DND-41 (cell line): ENCODE results near the gene IPO7.
"Not testable (repeated sequence)": the region's sequence is repeated elsewhere in the genome, so short reads cannot be mapped to it uniquely, and the experiment has no call there.

Experiments
- ATAC-seq: fragments of 200-7000 bp; cut with Tn5 transposase; 3 replicates; pipeline ENCODE4 v1.9.1; 2021; ENCODE audit warnings: low read depth; ENCODE audit not compliant: insufficient read depth
- DNase-seq: peaks from one replicate; pipeline ENCODE4 v3.0.0-alpha.2; 2020
- H2AFZ ChIP-seq: 2 replicates; pipeline ENCODE4 v1.6.0; 2012; ENCODE audit warnings: low read depth, low read length
- H3K27ac ChIP-seq: 2 replicates; pipeline ENCODE4 v1.5.1; 2012; ENCODE audit warnings: low read length, inconsistent platforms
- H3K27me3 ChIP-seq: fragments of 200-600 bp; sonication (generic); 2 replicates; pipeline ENCODE4 v1.6.0; 2012; ENCODE audit warnings: low read length, mild to moderate bottlenecking, inconsistent platforms; ENCODE audit not compliant: insufficient read depth, poor library complexity
- H3K36me3 ChIP-seq: 2 replicates; pipeline ENCODE4 v1.5.1; 2012; ENCODE audit warnings: low read length, inconsistent platforms; ENCODE audit not compliant: insufficient read depth
- H3K4me1 ChIP-seq: 2 replicates; pipeline ENCODE4 v1.5.1; 2012; ENCODE audit warnings: mild to moderate bottlenecking, low read length; ENCODE audit not compliant: insufficient read depth
- H3K4me2 ChIP-seq: 2 replicates; pipeline ENCODE4 v1.6.0; 2012; ENCODE audit warnings: mild to moderate bottlenecking, moderate library complexity, low read length, inconsistent platforms; ENCODE audit not compliant: insufficient read depth
- H3K4me3 ChIP-seq, 2 experiments: fragments of 200-600 bp in 1 of 2; shearing (Covaris generic) in 1 of 2; 2 replicates each; pipeline ENCODE4 v1.5.1; 2012 to 2016; ENCODE audit warnings: inconsistent platforms in 2 of 2, low read length in 2 of 2, mild to moderate bottlenecking in 2 of 2, low read depth in 1 of 2, moderate library complexity in 1 of 2
- H3K79me2 ChIP-seq: 2 replicates; pipeline ENCODE4 v1.6.0; 2012; ENCODE audit warnings: low read length, inconsistent platforms; ENCODE audit not compliant: insufficient read depth
- H3K9ac ChIP-seq: 2 replicates; pipeline ENCODE4 v1.6.0; 2012; ENCODE audit warnings: low read depth, mild to moderate bottlenecking, inconsistent platforms, low read length, moderate library complexity
- H3K9me3 ChIP-seq: 2 replicates; pipeline ENCODE4 v1.5.1; 2012; ENCODE audit warnings: low read length, moderate library complexity, mild to moderate bottlenecking, inconsistent platforms; ENCODE audit not compliant: insufficient read depth, severe bottlenecking
- H4K20me1 ChIP-seq: 2 replicates; pipeline ENCODE4 v1.6.0; 2012; ENCODE audit warnings: low read length; ENCODE audit not compliant: insufficient read depth
- CTCF ChIP-seq: IDR thresholded peaks from 2 replicates; pipeline ENCODE4 v1.5.1; 2012; ENCODE audit warnings: borderline replicate concordance, low read length, moderate library complexity, mild to moderate bottlenecking; ENCODE audit not compliant: poor library complexity, severe bottlenecking; ENCODE audit errors: extremely low read depth
- EZH2 ChIP-seq: IDR thresholded peaks from 3 replicates; pipeline ENCODE4 v1.6.1; 2012; ENCODE audit warnings: borderline replicate concordance, low read depth, mild to moderate bottlenecking, moderate library complexity, low read length, inconsistent platforms; ENCODE audit not compliant: severe bottlenecking

Gene IPO7

GRCh38 chr11:9446230-9446629 lies 61.8 kb downstream of the IPO7 start:
- DNase-seq: no peak
- TF ChIP-seq EZH2: no peak
- no peak for TF ChIP-seq CTCF
- no peak overlapping the region for H3K4me3 ChIP-seq
- H3K9ac ChIP-seq: no peak overlapping the region
- ATAC-seq: peak; percentile 64; the same call in 2 of the 3 replicates
- no peaks in the 10 kb centered on the region for H3K27me3 ChIP-seq
- H3K27ac ChIP-seq: no peak overlapping the region
- H3K79me2 ChIP-seq: no peaks in the 10 kb centered on the region
- H4K20me1 ChIP-seq: no peaks in the 10 kb centered on the region
- no peak overlapping the region for H2AFZ ChIP-seq
- H3K36me3 ChIP-seq: peaks cover 82% of the 10 kb centered on the region
- peaks cover 5% of the 10 kb centered on the region for H3K9me3 ChIP-seq
- no peak overlapping the region for H3K4me2 ChIP-seq
- H3K4me1 ChIP-seq: no peaks in the 10 kb centered on the region

- Histone ChIP-seq H3K27ac (no peak overlapping the region), H3K9ac (no peak overlapping the region), H3K36me3 (peaks cover 56% of the 10 kb centered on the region), H3K4me2 (no peak overlapping the region), H3K4me1 (no peaks in the 10 kb centered on the region), H3K79me2 (no peaks in the 10 kb centered on the region), H3K27me3 (no peaks in the 10 kb centered on the region), H3K9me3 (peaks cover 8% of the 10 kb centered on the region), H3K4me3 (no peak overlapping the region), H2AFZ (no peak overlapping the region), H4K20me1 (no peaks in the 10 kb centered on the region)
- ATAC-seq (no peak), DNase-seq (no peak)
- TF ChIP-seq EZH2: no peak
- no peak for TF ChIP-seq CTCF
These were observed 64.3 kb downstream of the IPO7 start for GRCh38 chr11:9448576-9449352.

- not testable (repeated sequence) for H3K9ac ChIP-seq, ATAC-seq, H3K4me2 ChIP-seq, H3K79me2 ChIP-seq, DNase-seq, H3K4me3 ChIP-seq, H3K27ac ChIP-seq, H3K4me1 ChIP-seq, H4K20me1 ChIP-seq, H3K9me3 ChIP-seq, H2AFZ ChIP-seq, H3K27me3 ChIP-seq
- H3K36me3 ChIP-seq: peaks cover 24% of the 10 kb centered on the region
These were observed 67.6 kb downstream of the IPO7 start for GRCh38 chr11:9452023-9452422.

- no peak overlapping the region for H3K4me2 ChIP-seq
- H4K20me1 ChIP-seq: no peaks in the 10 kb centered on the region
- no peak for TF ChIP-seq CTCF
- TF ChIP-seq EZH2: no peak
- no peak overlapping the region for H3K27ac ChIP-seq
- no peak for ATAC-seq
- no peaks in the 10 kb centered on the region; the same call in 1 of the 2 replicates for H3K36me3 ChIP-seq
- H3K27me3 ChIP-seq: no peaks in the 10 kb centered on the region
- no peak overlapping the region for H2AFZ ChIP-seq
- peaks cover 8% of the 10 kb centered on the region for H3K9me3 ChIP-seq
- peaks cover 14% of the 10 kb centered on the region for H3K79me2 ChIP-seq
- no peak for DNase-seq
- H3K4me3 ChIP-seq: no peak overlapping the region
- peaks cover 9% of the 10 kb centered on the region for H3K4me1 ChIP-seq
- H3K9ac ChIP-seq: no peak overlapping the region
These were observed 71.3 kb downstream of the IPO7 start for GRCh38 chr11:9455722-9456121.
